SH-SY5Y (cell line): Measurements from ENCODE around the gene CEBPG.

Experiments used
- GATA2 ChIP-seq: IDR thresholded peaks from 2 replicates; pipeline ENCODE4 v1.6.1; 2011; ENCODE audit warnings: mild to moderate bottlenecking, low read depth, low read length
- GATA3 ChIP-seq: IDR thresholded peaks from 2 replicates; pipeline ENCODE4 v1.6.1; 2011; ENCODE audit warnings: low read depth, mild to moderate bottlenecking, low read length, moderate library complexity

GRCh38 chr19:33375156-33375836, 1.8 kb downstream of the CEBPG start:
- TF ChIP-seq GATA3 (no peak), GATA2 (no peak)
